ENCODE measurements around the gene ASPN.
A peak's percentile ranks its signal among the peaks of the same experiment; 100 is the strongest.

The ASPN gene

GRCh38 chr9:92467041-92467440, 15.3 kb downstream of the ASPN start:
- no peak for DNase-seq

- DNase-seq = peak in 1 of 2 donors; percentile 13
These were observed 18.3 kb downstream of the ASPN start for GRCh38 chr9:92463984-92464383.

DNA sequence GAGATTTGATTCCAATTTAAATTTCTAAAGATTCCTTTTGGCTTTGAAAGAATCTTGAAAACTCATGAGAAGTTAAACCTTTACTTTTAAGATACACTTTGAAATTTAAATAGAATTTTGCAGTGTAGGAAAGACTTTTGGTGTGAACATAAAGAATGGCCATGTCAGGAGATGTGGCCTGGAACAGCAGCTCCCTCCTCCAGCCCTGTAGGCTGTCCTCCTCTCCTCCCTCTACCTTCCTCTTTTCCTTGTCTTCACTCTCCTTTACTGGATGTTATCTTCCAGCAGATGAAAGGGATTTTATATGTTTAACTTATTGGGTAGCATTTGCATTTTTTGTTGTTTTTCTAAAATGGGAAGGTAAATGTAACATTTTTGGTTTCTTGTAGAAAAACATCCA, 18.9 kb downstream of the ASPN start:
- no peak for DNase-seq

DNA sequence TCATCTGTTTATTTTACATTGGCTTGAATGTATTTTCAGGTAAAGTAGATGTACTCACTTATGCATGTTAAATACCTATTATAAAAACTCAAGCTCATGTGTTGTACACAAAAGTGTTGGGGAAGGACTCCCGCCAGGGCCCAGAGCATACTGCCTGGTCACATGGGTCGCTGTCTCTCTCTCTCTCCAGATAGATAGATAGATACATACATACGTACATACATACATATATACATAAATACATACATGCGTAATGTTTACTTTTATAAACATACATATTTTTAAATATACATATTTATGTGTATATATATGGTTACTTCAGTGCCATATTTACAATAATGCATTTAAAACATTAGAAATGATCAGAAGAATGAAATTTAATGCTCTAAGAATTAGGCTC, 24.7 kb downstream of the ASPN start:
- no peak for DNase-seq

- no peak for DNase-seq
These were observed 27.1 kb downstream of the ASPN start for GRCh38 chr9:92455217-92455616.

- no peak for DNase-seq
These were observed 35.8 kb downstream of the ASPN start for GRCh38 chr9:92446536-92446935.

GRCh38 chr9:92444841-92445240, 37.5 kb downstream of the ASPN start:
- DNase-seq = no peak

DNA sequence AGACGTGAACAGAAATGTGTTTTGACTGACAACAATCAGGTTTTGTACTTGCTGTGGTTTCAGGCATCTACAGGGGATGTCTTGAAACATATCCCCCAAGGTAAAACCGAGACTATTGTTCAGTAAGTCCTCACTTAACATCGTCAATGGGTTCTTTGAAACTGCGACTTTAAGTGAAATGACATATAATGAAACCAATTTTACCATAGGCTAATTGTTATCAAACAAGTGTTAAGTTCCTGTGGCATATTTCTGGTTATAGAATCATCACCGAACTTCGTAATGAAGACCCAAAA, 41.6 kb downstream of the ASPN start:
- DNase-seq = no peak

GRCh38 chr9:92439921-92440750, 42.2 kb downstream of the ASPN start:
- DNase-seq = no peak

DNA sequence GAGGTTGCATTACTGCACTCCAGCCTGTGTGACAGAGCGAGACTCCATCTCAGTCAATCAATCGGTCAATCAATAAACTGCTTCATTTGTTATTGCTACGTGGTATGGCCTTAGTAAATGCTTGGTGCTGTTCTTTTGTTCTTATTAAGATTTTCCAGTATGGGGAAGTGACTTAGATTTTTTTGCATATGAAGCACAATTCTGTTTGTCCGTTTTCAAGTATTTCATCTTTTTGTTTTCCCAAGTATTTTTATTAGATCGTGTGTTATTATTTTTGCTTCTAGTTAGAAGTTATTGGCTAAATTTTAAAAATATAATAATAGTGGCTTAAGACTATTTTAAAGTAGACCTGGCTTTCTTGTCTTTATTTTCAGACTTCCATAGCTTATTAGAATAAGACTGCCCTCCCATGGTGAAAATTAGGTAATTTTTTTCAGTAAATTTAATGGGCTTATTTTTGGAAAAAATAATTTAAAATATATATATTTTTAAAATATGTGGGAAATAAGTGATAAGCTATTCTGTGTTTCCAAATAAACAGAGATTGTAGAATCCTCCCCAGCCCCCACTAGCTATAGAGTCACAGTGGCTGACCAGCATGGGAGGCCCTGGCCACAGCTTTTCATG, 43.3 kb downstream of the ASPN start:
- DNase-seq = peak; percentile 9 to 45

DNA sequence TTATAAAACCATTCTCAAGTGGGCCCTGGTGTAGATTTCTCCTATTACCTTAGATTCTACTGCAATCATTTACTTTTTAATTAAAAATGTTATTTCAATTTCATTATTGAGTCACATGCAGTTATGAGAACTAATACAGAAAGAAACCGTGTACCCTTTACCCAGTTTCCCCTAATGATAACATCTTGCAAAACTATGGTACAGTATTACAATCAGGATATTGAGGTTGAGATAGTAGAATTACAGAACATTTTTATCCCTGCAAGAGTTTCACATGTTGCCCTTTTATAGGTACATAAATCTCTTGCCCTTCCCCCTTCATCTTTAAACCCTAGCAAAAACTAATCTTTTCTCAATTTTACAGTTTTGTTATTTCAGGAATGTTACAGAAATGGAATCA, 47.0 kb downstream of the ASPN start:
- DNase-seq = no peak

DNA sequence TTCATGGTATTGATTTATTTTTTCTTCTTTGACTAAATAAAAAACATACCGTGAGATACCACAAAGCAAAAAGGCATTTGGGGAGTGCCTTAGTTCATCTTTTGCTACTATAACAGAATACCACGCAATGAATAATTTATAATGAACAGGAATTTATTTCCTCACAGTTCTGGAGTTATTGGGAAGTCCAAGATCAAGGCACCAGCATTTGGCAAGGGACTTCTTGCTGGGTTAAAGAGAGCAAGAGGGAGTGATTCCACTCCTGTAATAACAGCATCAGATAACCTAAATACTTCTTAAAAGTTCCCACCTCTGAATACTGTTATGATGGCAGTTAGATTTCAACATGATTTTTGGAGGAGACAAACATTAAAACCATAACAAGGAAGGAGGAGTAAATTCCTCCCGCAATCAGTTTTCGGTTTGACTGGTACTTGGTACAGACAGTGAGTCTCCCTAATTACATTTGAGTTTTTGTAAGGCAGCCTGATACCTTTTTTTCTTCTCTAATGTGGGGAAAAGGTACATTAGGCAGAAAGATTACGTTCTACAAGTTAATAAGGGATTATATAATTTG, 49.2 kb downstream of the ASPN start:
- DNase-seq = no peak

- DNase-seq = no peak
These were observed 50.0 kb downstream of the ASPN start for GRCh38 chr9:92432350-92432749.

DNA sequence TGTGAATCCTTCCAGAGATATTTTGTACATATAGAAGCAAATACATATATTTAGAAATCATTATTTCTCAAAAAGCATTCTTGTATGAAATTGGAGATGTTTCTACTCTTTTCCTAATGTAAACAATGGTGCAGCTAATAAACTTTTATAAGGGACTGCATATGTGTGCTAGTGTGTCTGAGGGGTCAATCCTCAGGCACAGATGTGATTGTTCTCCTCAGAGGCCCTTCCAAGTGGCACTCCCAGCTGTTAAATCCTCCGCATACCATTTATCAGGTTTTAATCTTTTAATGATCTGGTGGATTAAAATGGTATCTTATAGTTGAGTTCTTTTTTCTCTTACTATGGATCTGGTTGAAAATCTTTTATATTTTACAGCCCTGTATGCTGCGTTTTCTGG, 52.5 kb downstream of the ASPN start:
- no peak for DNase-seq

GRCh38 chr9:92426501-92427145, 55.7 kb downstream of the ASPN start:
- DNase-seq = no peak

GRCh38 chr9:92425474-92425873, 56.8 kb downstream of the ASPN start:
- no peak for DNase-seq

- no peak for DNase-seq
These were observed 58.0 kb downstream of the ASPN start, which contains the start of gene OMD for GRCh38 chr9:92424340-92424739. TSS of gene OMD (minus strand) at chr9:92424471. CDS start at chr9:92417558, 6,913 bp downstream.

DNA sequence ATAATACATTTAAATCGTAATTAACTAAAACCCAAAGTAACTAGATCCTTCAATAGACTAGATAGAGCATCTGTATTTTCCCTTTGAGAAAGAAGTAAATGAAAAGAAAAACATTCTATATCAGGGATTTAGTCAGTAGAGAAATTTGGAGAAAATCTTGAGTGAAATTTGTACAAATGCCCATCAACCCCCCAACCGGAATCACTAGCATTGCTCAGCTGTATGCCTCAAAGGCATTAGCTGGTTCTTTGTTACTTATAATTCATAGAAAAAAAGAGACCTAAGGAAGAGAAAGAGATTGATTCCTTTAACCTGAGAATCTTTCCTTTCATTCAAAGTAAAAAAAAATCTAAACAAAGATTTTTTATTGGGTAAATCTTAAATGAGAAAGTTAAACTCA, 58.7 kb downstream of the ASPN start:
- DNase-seq = no peak

- DNase-seq = peak; percentile 47 to 48
These were observed 59.5 kb downstream of the ASPN start for GRCh38 chr9:92422611-92423338.

GRCh38 chr9:92414566-92414965, 67.7 kb downstream of the ASPN start:
- peak; percentile 7 to 18 for DNase-seq

DNA sequence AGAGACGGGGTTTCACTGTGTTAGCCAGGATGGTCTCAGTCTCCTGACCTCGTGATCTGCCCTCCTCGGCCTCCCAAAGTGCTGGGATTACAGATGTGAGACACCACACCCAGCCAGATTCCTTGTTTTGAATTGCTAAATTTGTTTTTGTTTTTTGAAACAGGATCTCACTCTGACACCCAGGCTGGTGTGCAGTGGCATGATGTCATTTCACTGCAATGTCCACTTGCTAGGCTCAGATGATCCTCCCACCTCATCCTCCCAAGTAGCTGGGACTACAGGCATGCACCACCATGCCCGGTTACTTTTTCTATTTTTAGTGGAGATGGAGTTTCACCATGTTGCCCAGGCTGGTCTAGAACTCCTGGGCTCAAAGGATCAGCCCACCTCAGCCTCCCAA, 71.1 kb downstream of the ASPN start:
- peak; percentile 24 to 43 for DNase-seq

GRCh38 chr9:92408747-92409478, 73.4 kb downstream of the ASPN start:
- DNase-seq = no peak
